ENCODE results near the gene ZNF804B. TPM values are rescaled to one million over a fixed set of nuclear protein-coding genes. Genes with fewer than 3 reads are reported as not detected.
"Not testable (repeated sequence)": the region's sequence is repeated elsewhere in the genome, so short reads cannot be mapped to it uniquely, and the experiment has no call there.

Gene ZNF804B
- total RNA-seq, 1 donor from 2014 or later, result not detected

DNA sequence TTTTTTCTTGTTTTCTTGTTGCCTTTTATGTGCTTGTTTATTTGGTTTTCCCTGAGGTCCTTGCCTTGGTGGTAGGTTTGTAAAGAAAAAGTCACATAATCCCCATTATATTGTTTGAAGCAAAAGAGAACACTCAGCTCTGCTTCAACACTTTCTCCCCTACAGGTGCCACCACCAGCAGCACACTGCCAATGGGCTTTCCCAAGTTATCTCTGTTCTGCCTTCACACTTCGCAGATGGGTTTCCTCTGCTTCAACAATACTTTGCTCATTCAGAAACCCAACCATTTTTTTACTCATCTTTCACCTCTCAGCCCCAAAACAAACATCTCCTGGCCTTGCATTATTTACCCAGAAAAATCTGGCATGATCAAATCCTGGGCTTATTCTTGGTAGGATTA, 411.1 kb downstream of the ZNF804B start:
- DNase-seq (ENCODE audit: low spot score), result no peak
- H3K36me3 Mint-ChIP-seq (ENCODE audit: low read depth), result no peaks in the 10 kb centered on the region
- H3K4me3 Mint-ChIP-seq (ENCODE audit: low read depth), result no peak overlapping the region
- no peaks in the 10 kb centered on the region for H3K9me3 Mint-ChIP-seq
- no peak overlapping the region for H3K27ac Mint-ChIP-seq
- intact Hi-C loops (cut with micrococcal nuclease), result no loop called here
- H3K4me1 Mint-ChIP-seq (ENCODE audit: low read depth), result no peaks in the 10 kb centered on the region
- H3K27me3 Mint-ChIP-seq (ENCODE audit: low read depth), result no peaks in the 10 kb centered on the region

- no peak for DNase-seq (ENCODE audit: low spot score)
- intact Hi-C loops (cut with micrococcal nuclease), result no loop called here
- no peak overlapping the region for H3K4me3 Mint-ChIP-seq (ENCODE audit: low read depth)
- H3K4me1 Mint-ChIP-seq (ENCODE audit: low read depth), result no peaks in the 10 kb centered on the region
- H3K27ac Mint-ChIP-seq, result no peak overlapping the region
- no peaks in the 10 kb centered on the region for H3K36me3 Mint-ChIP-seq (ENCODE audit: low read depth)
- no peaks in the 10 kb centered on the region for H3K27me3 Mint-ChIP-seq (ENCODE audit: low read depth)
- H3K9me3 Mint-ChIP-seq, result peaks cover 11% of the 10 kb centered on the region
Observed at GRCh38 chr7:89182116-89182515, 422.6 kb downstream of the ZNF804B start.

- Mint-ChIP-seq H3K36me3 (ENCODE audit: low read depth) (no peaks in the 10 kb centered on the region), H3K27me3 (ENCODE audit: low read depth) (no peaks in the 10 kb centered on the region), H3K4me3 (ENCODE audit: low read depth) (no peak overlapping the region), H3K9me3 (peaks cover 11% of the 10 kb centered on the region), H3K27ac (no peak overlapping the region), H3K4me1 (ENCODE audit: low read depth) (no peaks in the 10 kb centered on the region)
- DNase-seq (ENCODE audit: low spot score), result no peak
- intact Hi-C loops (cut with micrococcal nuclease), result no loop called here
Observed at GRCh38 chr7:89183712-89184111, 424.2 kb downstream of the ZNF804B start.

DNA sequence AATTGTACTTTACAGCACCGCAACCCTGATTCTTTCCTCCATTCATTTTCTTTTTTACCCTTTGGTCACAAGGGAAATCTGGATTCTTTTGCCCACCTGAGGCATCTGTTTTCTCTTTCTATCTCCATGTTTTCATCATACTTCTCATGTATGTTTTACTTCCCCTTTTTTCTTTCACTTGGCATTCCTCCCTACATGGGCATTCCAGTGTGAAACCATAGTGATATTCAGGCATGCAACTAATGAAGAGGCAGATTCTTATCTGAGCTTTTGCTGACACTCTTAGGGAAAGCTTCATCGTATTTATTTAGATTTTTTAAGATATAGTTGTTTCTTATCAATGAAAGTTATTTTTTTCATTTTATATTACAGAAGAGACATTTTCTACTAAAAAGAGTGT, 441.3 kb downstream of the ZNF804B start:
- DNase-seq (ENCODE audit: low spot score), result no peak
- intact Hi-C loops (cut with micrococcal nuclease), result no loop called here

DNA sequence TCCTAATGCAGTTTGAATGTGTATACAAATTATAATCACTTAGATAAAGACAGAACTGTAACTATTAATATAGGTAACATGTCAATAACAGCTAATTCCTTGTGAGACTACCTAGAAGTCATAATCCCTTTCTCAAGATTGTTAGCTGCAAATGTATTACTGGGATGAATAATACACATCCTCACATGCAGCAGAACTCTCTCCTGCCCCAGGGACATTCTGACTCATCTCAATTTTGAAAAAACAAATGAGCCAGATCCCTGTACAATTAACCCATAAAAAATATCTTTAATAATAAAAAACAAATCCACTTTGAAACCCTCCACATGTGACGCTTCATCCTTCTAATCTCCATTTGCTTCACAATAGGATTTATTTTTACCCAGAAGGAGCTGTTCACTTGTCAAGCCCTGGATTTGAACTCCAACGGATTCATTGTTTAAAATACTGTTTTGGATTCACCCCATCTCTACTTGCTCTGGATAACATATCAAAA, 464.4 kb downstream of the ZNF804B start:
- no peak for DNase-seq (ENCODE audit: low spot score)
- Mint-ChIP-seq H3K36me3 (ENCODE audit: low read depth) (no peaks in the 10 kb centered on the region), H3K4me1 (ENCODE audit: low read depth) (no peaks in the 10 kb centered on the region), H3K27me3 (ENCODE audit: low read depth) (no peaks in the 10 kb centered on the region), H3K9me3 (no peaks in the 10 kb centered on the region), H3K27ac (no peak overlapping the region), H3K4me3 (ENCODE audit: low read depth) (no peak overlapping the region)
- intact Hi-C loops (cut with micrococcal nuclease), result no loop called here

More for the DNA sequence above, 441.3 kb downstream of the ZNF804B start:
- H3K27me3 Mint-ChIP-seq (ENCODE audit: low read depth), result no peaks in the 10 kb centered on the region
- H3K36me3 Mint-ChIP-seq (ENCODE audit: low read depth), result no peaks in the 10 kb centered on the region
- H3K27ac Mint-ChIP-seq, result no peak overlapping the region
- H3K4me1 Mint-ChIP-seq (ENCODE audit: low read depth), result no peaks in the 10 kb centered on the region
- H3K4me3 Mint-ChIP-seq (ENCODE audit: low read depth), result no peak overlapping the region
- no peaks in the 10 kb centered on the region for H3K9me3 Mint-ChIP-seq

GRCh38 chr7:89228688-89229171, 469.2 kb downstream of the ZNF804B start:
- intact Hi-C loops (cut with micrococcal nuclease); H3K4me1 Mint-ChIP-seq (ENCODE audit: low read depth); H3K9me3 Mint-ChIP-seq; H3K27ac Mint-ChIP-seq; DNase-seq (ENCODE audit: low spot score); H3K27me3 Mint-ChIP-seq (ENCODE audit: low read depth); H3K36me3 Mint-ChIP-seq (ENCODE audit: low read depth); H3K4me3 Mint-ChIP-seq (ENCODE audit: low read depth): not testable (repeated sequence)

DNA sequence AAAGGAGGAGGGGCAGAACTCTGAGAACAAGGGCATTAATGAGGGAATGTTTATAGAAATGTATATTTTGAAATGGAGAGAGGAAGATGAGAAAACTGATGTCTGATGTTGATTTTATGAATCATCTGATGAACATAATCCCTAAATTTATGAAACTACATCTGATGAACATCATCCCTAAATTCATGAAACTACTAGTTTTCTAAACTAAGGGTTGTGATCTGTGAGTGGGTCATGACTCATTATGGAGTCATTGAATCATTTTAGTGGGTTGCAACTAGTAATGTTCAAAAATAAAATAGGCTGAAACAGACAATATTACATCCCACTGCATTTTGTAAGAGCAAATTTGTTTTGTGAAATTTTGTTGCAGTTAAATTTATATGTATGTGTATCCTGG, 478.7 kb downstream of the ZNF804B start:
- DNase-seq (ENCODE audit: low spot score), result no peak
- Mint-ChIP-seq H3K27ac (no peak overlapping the region), H3K4me3 (ENCODE audit: low read depth) (no peak overlapping the region), H3K9me3 (no peaks in the 10 kb centered on the region), H3K4me1 (ENCODE audit: low read depth) (no peaks in the 10 kb centered on the region), H3K27me3 (ENCODE audit: low read depth) (no peaks in the 10 kb centered on the region), H3K36me3 (ENCODE audit: low read depth) (no peaks in the 10 kb centered on the region)
- intact Hi-C loops (cut with micrococcal nuclease), result no loop called here

DNA sequence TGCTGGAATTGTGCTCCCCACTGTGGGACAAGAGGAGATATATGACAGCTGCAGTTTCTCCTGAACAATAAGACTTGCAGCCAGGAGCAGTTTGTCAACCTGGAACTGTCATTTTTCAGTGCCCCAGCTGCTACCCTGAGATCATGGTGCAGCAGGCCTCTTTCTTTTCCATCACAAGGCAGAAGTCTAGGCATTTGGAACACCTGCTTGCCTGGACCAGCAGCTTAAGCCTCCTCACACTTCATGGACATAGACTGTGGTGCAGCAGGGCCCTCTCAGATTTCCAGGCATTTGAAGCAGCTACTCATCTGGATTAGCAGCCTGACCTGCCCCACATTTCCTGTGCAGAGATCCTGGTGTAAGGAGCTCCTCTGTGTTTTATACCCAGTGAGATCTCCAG, 486.7 kb downstream of the ZNF804B start:
- intact Hi-C loops (cut with micrococcal nuclease), result no loop called here
- Mint-ChIP-seq H3K4me3 (ENCODE audit: low read depth) (no peak overlapping the region), H3K27ac (no peak overlapping the region), H3K4me1 (ENCODE audit: low read depth) (no peaks in the 10 kb centered on the region), H3K36me3 (ENCODE audit: low read depth) (no peaks in the 10 kb centered on the region), H3K9me3 (no peaks in the 10 kb centered on the region), H3K27me3 (ENCODE audit: low read depth) (no peaks in the 10 kb centered on the region)
- no peak for DNase-seq (ENCODE audit: low spot score)

GRCh38 chr7:89247207-89247606, 487.7 kb downstream of the ZNF804B start:
- no peak overlapping the region for H3K27ac Mint-ChIP-seq
- no peaks in the 10 kb centered on the region for H3K4me1 Mint-ChIP-seq (ENCODE audit: low read depth)
- intact Hi-C loops (cut with micrococcal nuclease), result no loop called here
- no peak overlapping the region for H3K4me3 Mint-ChIP-seq (ENCODE audit: low read depth)
- DNase-seq (ENCODE audit: low spot score), result no peak
- no peaks in the 10 kb centered on the region for H3K27me3 Mint-ChIP-seq (ENCODE audit: low read depth)
- H3K9me3 Mint-ChIP-seq, result no peaks in the 10 kb centered on the region
- H3K36me3 Mint-ChIP-seq (ENCODE audit: low read depth), result no peaks in the 10 kb centered on the region

- Mint-ChIP-seq H3K9me3 (no peaks in the 10 kb centered on the region), H3K4me1 (ENCODE audit: low read depth) (peaks cover 5% of the 10 kb centered on the region), H3K4me3 (ENCODE audit: low read depth) (no peak overlapping the region), H3K27me3 (ENCODE audit: low read depth) (peaks cover 4% of the 10 kb centered on the region), H3K36me3 (ENCODE audit: low read depth) (no peaks in the 10 kb centered on the region), H3K27ac (no peak overlapping the region)
- no peak for DNase-seq (ENCODE audit: low spot score)
- intact Hi-C loops (cut with micrococcal nuclease), result no loop called here
Observed at GRCh38 chr7:89259085-89259484, 499.6 kb downstream of the ZNF804B start.

GRCh38 chr7:89264126-89264525, 504.6 kb downstream of the ZNF804B start:
- no peaks in the 10 kb centered on the region for H3K36me3 Mint-ChIP-seq (ENCODE audit: low read depth)
- intact Hi-C loops (cut with micrococcal nuclease), result no loop called here
- H3K27me3 Mint-ChIP-seq (ENCODE audit: low read depth), result peaks cover 8% of the 10 kb centered on the region
- no peak overlapping the region for H3K27ac Mint-ChIP-seq
- DNase-seq (ENCODE audit: low spot score), result no peak
- H3K9me3 Mint-ChIP-seq, result no peaks in the 10 kb centered on the region
- no peak overlapping the region for H3K4me3 Mint-ChIP-seq (ENCODE audit: low read depth)
- H3K4me1 Mint-ChIP-seq (ENCODE audit: low read depth), result peaks cover 3% of the 10 kb centered on the region

DNA sequence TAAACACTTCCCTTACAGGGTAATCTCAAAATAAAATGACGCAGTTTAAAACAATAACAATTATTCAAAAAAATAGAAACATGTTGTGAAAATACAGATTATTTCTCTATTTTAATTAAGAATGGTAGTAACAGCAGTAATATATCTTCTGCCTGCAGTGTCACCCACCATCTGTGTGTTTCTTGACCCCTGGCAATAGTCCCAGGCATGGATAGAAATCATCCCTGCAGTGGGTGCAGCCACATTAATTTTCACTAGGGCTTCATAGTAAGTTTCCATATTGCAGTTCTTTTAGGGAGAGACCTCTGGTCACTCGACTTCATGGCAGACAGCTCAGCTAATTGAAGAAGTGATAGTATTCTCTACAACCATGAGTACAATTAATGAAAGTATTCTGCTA, 506.1 kb downstream of the ZNF804B start:
- Mint-ChIP-seq H3K4me1 (ENCODE audit: low read depth) (no peaks in the 10 kb centered on the region), H3K27me3 (ENCODE audit: low read depth) (peaks cover 6% of the 10 kb centered on the region), H3K4me3 (ENCODE audit: low read depth) (no peak overlapping the region), H3K36me3 (ENCODE audit: low read depth) (no peaks in the 10 kb centered on the region), H3K27ac (no peak overlapping the region), H3K9me3 (no peaks in the 10 kb centered on the region)
- no peak for DNase-seq (ENCODE audit: low spot score)
- intact Hi-C loops (cut with micrococcal nuclease), result no loop called here

DNA sequence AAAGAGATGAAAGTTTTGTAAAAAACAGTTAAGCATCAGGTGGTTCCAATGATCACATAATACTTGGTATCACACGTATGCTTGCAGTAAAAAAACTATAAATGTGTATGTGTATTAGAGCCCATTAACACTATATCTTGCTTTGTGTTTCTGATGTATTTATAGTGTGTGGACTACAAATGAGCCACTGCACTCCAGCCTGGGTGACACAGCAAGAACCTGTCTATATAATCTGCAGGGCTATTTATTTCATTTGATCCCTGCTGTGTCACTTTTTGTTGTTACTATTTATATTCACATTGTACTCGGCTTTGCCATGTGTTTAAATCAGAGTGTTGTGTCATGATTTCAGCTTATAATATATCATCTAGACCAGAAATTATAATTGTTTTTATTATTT, 523.8 kb downstream of the ZNF804B start:
- intact Hi-C loops (cut with micrococcal nuclease), result no loop called here
- no peak overlapping the region for H3K4me3 Mint-ChIP-seq (ENCODE audit: low read depth)
- no peaks in the 10 kb centered on the region for H3K4me1 Mint-ChIP-seq (ENCODE audit: low read depth)
- no peaks in the 10 kb centered on the region for H3K36me3 Mint-ChIP-seq (ENCODE audit: low read depth)
- no peaks in the 10 kb centered on the region for H3K9me3 Mint-ChIP-seq
- no peak overlapping the region for H3K27ac Mint-ChIP-seq
- DNase-seq (ENCODE audit: low spot score), result no peak
- no peaks in the 10 kb centered on the region for H3K27me3 Mint-ChIP-seq (ENCODE audit: low read depth)

GRCh38 chr7:89308535-89308934, 549.0 kb downstream of the ZNF804B start:
- Mint-ChIP-seq H3K27me3 (ENCODE audit: low read depth) (no peaks in the 10 kb centered on the region), H3K4me3 (ENCODE audit: low read depth) (no peak overlapping the region), H3K27ac (no peak overlapping the region), H3K9me3 (no peaks in the 10 kb centered on the region), H3K4me1 (ENCODE audit: low read depth) (no peaks in the 10 kb centered on the region), H3K36me3 (ENCODE audit: low read depth) (no peaks in the 10 kb centered on the region)
- intact Hi-C loops (cut with micrococcal nuclease), result no loop called here
- no peak for DNase-seq (ENCODE audit: low spot score)

Measured in activated T-helper 2 cell treated with anti-CD3 and anti-CD28 coated beads, Interferon-gamma antibody, Interleukin-2, Interleukin-4, amounts not matched to agents 10 μg/mL and 5 μg/mL and 100 μg/mL, durations not matched to agents 14 hours and 24 hours and 36 hours (primary cell).